H1 (cell line): ENCODE measurements around the gene OR4F6. TPM values are rescaled to one million over a fixed set of nuclear protein-coding genes. Genes with fewer than 3 reads are reported as not detected.

Experiments
- CTCF ChIA-PET: fragments of 300-600 bp; sonication (Branson Sonifier 250); formaldehyde crosslinking; loops from one replicate; lab custom pipeline; 2021; ENCODE audit not compliant: partially characterized antibody; lab: Charles Lee
- POLR2A ChIA-PET: fragments of 300-600 bp; sonication (Branson Sonifier 250); formaldehyde crosslinking; loops from one replicate; lab custom pipeline; 2021; ENCODE audit warnings: inconsistent platforms; ENCODE audit not compliant: partially characterized antibody; lab: Charles Lee
- DNase-seq, 2 experiments: peaks; one replicate each; pipeline versions ENCODE4 v3.0.0 to v3.0.0-alpha.2; 2010 to 2022; ENCODE audit warnings: low spot score in 2 of 2, low read depth in 1 of 2, mixed read lengths in 1 of 2
- FAIRE-seq: peaks from 2 replicates; lab custom pipeline; 2011; peaks lifted over from hg19 to GRCh38; lab: Jason Lieb, UNC
- H2AFZ ChIP-seq: 2 replicates; pipeline ENCODE4 v1.8.1; 2012; ENCODE audit warnings: low read length, inconsistent platforms
- H2AK5ac ChIP-seq: 2 replicates; pipeline ENCODE4 v1.6.1; 2013; ENCODE audit warnings: low read depth, low read length
- H2BK120ac ChIP-seq: replicated peaks from 2 replicates; pipeline ENCODE3; 2013; ENCODE audit warnings: low read depth, low read length, inconsistent platforms
- H2BK12ac ChIP-seq: 2 replicates; pipeline ENCODE4 v1.6.1; 2013; ENCODE audit warnings: low read depth, low read length
- H2BK15ac ChIP-seq: 2 replicates; pipeline ENCODE4 v1.6.1; 2013; ENCODE audit warnings: low read length
- H2BK20ac ChIP-seq: 2 replicates; pipeline ENCODE4 v1.6.1; 2013; ENCODE audit warnings: low read length
- H2BK5ac ChIP-seq: 2 replicates; pipeline ENCODE4 v1.6.1; 2013; ENCODE audit warnings: low read depth, low read length
- H3K14ac ChIP-seq: 2 replicates; pipeline ENCODE4 v1.6.1; 2013; ENCODE audit warnings: inconsistent platforms; ENCODE audit not compliant: insufficient read length
- H3K18ac ChIP-seq: 2 replicates; pipeline ENCODE4 v1.6.1; 2013; ENCODE audit warnings: low read length; ENCODE audit errors: extremely low read depth
- H3K23ac ChIP-seq: 2 replicates; pipeline ENCODE4 v1.6.1; 2013; ENCODE audit warnings: inconsistent platforms; ENCODE audit not compliant: insufficient read length
- H3K23me2 ChIP-seq: 2 replicates; pipeline ENCODE4 v1.6.1; 2013; ENCODE audit warnings: low read depth, low read length
- H3K27ac ChIP-seq: 2 replicates; pipeline ENCODE4 v1.6.1; 2011; ENCODE audit warnings: low read depth, low read length, inconsistent platforms
- H3K27me3 ChIP-seq, 4 experiments: replicated peaks in 1 of 4; 1 replicate in 1 of 4; 2 replicates in 3 of 4; pipeline versions ENCODE4 v1.6.1 to v1.8.1; 2011 to 2013; ENCODE audit warnings: low read length in 3 of 4, mild to moderate bottlenecking in 3 of 4, inconsistent platforms in 2 of 4, mixed read lengths in 2 of 4, moderate library complexity in 1 of 4; ENCODE audit not compliant: control insufficient read depth in 3 of 4, insufficient read depth in 3 of 4; ENCODE audit errors: extremely low read depth in 1 of 4
- H3K36me3 ChIP-seq, 4 experiments: 2 replicates each; pipeline versions ENCODE4 v1.6.1 to v1.8.1; 2011 to 2013; ENCODE audit warnings: mild to moderate bottlenecking in 4 of 4, low read length in 3 of 4, moderate library complexity in 2 of 4, control low read depth in 1 of 4, inconsistent platforms in 1 of 4; ENCODE audit not compliant: insufficient read depth in 4 of 4, control insufficient read depth in 2 of 4
- H3K4ac ChIP-seq: replicated peaks from 2 replicates; pipeline ENCODE3; 2013; ENCODE audit warnings: low read length, low read depth, mixed read lengths, inconsistent platforms; ENCODE audit not compliant: insufficient read length
- H3K4me1 ChIP-seq, 4 experiments: replicated peaks in 1 of 4; 1 replicate in 1 of 4; 2 replicates in 3 of 4; pipeline versions ENCODE4 v1.6.1 to v1.8.1; 2011 to 2013; ENCODE audit warnings: low read length in 3 of 4, inconsistent platforms in 2 of 4, mixed read lengths in 1 of 4; ENCODE audit not compliant: insufficient read depth in 4 of 4, control insufficient read depth in 3 of 4
- H3K4me2 ChIP-seq, 2 experiments: 2 replicates each; pipeline versions ENCODE4 v1.6.1 to v1.8.1; 2011 to 2013; ENCODE audit warnings: low read depth in 2 of 2, low read length in 2 of 2, control low read depth in 1 of 2, inconsistent platforms in 1 of 2, mild to moderate bottlenecking in 1 of 2; ENCODE audit not compliant: insufficient read depth in 1 of 2
- H3K4me3 ChIP-seq, 4 experiments: fragments of 200-600, 300-600 bp in 1 of 4; sonication (generic), shearing (Covaris generic), sonication (Bioruptor Twin) in 1 of 4; 2 replicates each; pipeline versions ENCODE4 v1.5.1 to v1.8.1; 2011 to 2016; ENCODE audit warnings: low read length in 4 of 4, low read depth in 3 of 4, control low read depth in 2 of 4, inconsistent platforms in 2 of 4, mild to moderate bottlenecking in 2 of 4, mixed read lengths in 1 of 4, moderate library complexity in 1 of 4; ENCODE audit not compliant: insufficient read depth in 2 of 4; ENCODE audit errors: extremely low read depth in 1 of 4
- H3K56ac ChIP-seq: replicated peaks from 2 replicates; pipeline ENCODE3; 2013; ENCODE audit warnings: low read depth, mild to moderate bottlenecking, mixed read lengths, low read length, inconsistent platforms; ENCODE audit not compliant: insufficient read length
- H3K79me1 ChIP-seq: 2 replicates; pipeline ENCODE4 v1.6.1; 2013; ENCODE audit warnings: low read depth, low read length, control low read depth
- H3K79me2 ChIP-seq, 2 experiments: 2 replicates each; pipeline versions ENCODE4 v1.6.1 to v1.8.1; 2012 to 2013; ENCODE audit warnings: low read length in 2 of 2, mild to moderate bottlenecking in 2 of 2, inconsistent platforms in 1 of 2; ENCODE audit not compliant: insufficient read depth in 2 of 2, control insufficient read depth in 1 of 2
- H3K9ac ChIP-seq, 4 experiments: replicated peaks in 1 of 4; 1 replicate in 1 of 4; 2 replicates in 3 of 4; pipeline versions ENCODE4 v1.6.1 to v1.8.1; 2011 to 2013; ENCODE audit warnings: low read depth in 3 of 4, low read length in 3 of 4, control low read depth in 2 of 4, mild to moderate bottlenecking in 2 of 4, moderate library complexity in 2 of 4, inconsistent platforms in 1 of 4; ENCODE audit errors: extremely low read depth in 1 of 4
- H3K9me3 ChIP-seq, 2 experiments: 2 replicates each; pipeline versions ENCODE4 v1.6.1 to v1.8.1; 2012 to 2013; ENCODE audit warnings: mild to moderate bottlenecking in 2 of 2, moderate library complexity in 2 of 2, control low read depth in 1 of 2, inconsistent platforms in 1 of 2, low read depth in 1 of 2, low read length in 1 of 2, mixed read lengths in 1 of 2; ENCODE audit not compliant: insufficient read depth in 2 of 2
- H4K20me1 ChIP-seq, 2 experiments: replicated peaks in 1 of 2; 2 replicates each; pipeline versions ENCODE3 to v1.8.1; 2011 to 2013; ENCODE audit warnings: inconsistent platforms in 2 of 2, low read length in 2 of 2, mild to moderate bottlenecking in 1 of 2; ENCODE audit not compliant: insufficient read depth in 2 of 2, control insufficient read depth in 1 of 2
- H4K5ac ChIP-seq: 2 replicates; pipeline ENCODE4 v1.6.1; 2013; ENCODE audit warnings: low read length, low read depth, mixed read lengths, inconsistent platforms; ENCODE audit not compliant: insufficient read length
- H4K8ac ChIP-seq: 2 replicates; pipeline ENCODE4 v1.8.0; 2013; ENCODE audit warnings: mild to moderate bottlenecking, moderate library complexity, low read length, inconsistent platforms; ENCODE audit not compliant: insufficient read depth; ENCODE audit errors: extremely low read depth
- H4K91ac ChIP-seq: replicated peaks from 2 replicates; pipeline ENCODE3; 2013; ENCODE audit warnings: low read length, mixed read lengths, inconsistent platforms; ENCODE audit not compliant: insufficient read length
- CHD2 ChIP-seq: IDR thresholded peaks from 2 replicates; pipeline ENCODE4 v1.6.1; 2012; ENCODE audit warnings: low read length, improper control_type of control experiment
- CREB1 ChIP-seq: IDR thresholded peaks from 2 replicates; pipeline ENCODE4 v1.6.1; 2012; ENCODE audit warnings: inconsistent platforms
- CTBP2 ChIP-seq: IDR thresholded peaks from 2 replicates; pipeline ENCODE4 v1.7.0; 2011; ENCODE audit warnings: borderline replicate concordance, mild to moderate bottlenecking, moderate library complexity, mixed read lengths, low read length; ENCODE audit not compliant: insufficient read depth, insufficient read length
- POLR2A ChIP-seq, 2 experiments: IDR thresholded peaks; 1 replicate in 1 of 2; 2 replicates in 1 of 2; pipeline ENCODE4 v1.6.1; 2011; ENCODE audit warnings: low read depth in 2 of 2, low read length in 2 of 2, mild to moderate bottlenecking in 2 of 2; ENCODE audit errors: control extremely low read depth in 1 of 2
- SIX5 ChIP-seq: IDR thresholded peaks from 2 replicates; pipeline ENCODE4 v1.6.1; 2011; ENCODE audit warnings: mild to moderate bottlenecking, low read depth, low read length
- TCF12 ChIP-seq: IDR thresholded peaks from 2 replicates; pipeline ENCODE4 v1.6.1; 2011; ENCODE audit warnings: low read depth, mild to moderate bottlenecking, low read length
- YY1 ChIP-seq: IDR thresholded peaks from 2 replicates; pipeline ENCODE4 v1.6.1; 2011; ENCODE audit warnings: low read depth, mild to moderate bottlenecking, low read length
- ZNF274 ChIP-seq: IDR thresholded peaks from 2 replicates; pipeline ENCODE4 v1.7.0; 2012; ENCODE audit warnings: low read length, borderline replicate concordance; ENCODE audit errors: extremely low read depth
- WGBS, 2 experiments: shearing (Covaris generic) in 1 of 2; methylation state at CpG; one replicate each; pipeline versions ENCODE4 v1.1.6 to v1.1.7; 2013 to 2015; ENCODE audit warnings: low lambda C conversion rate in 2 of 2, mixed read lengths in 2 of 2, inconsistent platforms in 1 of 2, low coverage in 1 of 2, missing lambda C conversion rate in 1 of 2; ENCODE audit not compliant: insufficient replicate concordance in 2 of 2, insufficient coverage in 1 of 2, insufficient read length in 1 of 2; ENCODE audit errors: extremely low coverage in 1 of 2, missing lambda C conversion rate in 1 of 2; 5-methylcytosine and 5-hydroxymethylcytosine counted together
- polyA plus RNA-seq, 7 experiments: library from polyadenylated mRNA; depleted of rRNA in 3 of 7; stranded (reverse) in 5 of 7; unstranded in 2 of 7; fragments of >200 nt in 5 of 7; fragments of 200-250 nt in 2 of 7; gene quantifications; 1 replicate in 5 of 7; 2 replicates in 1 of 7; 4 replicates in 1 of 7; pipeline versions ENCODE4 v1.2.1 to v1.2.3, GENCODE V29; 2011 to 2013; ENCODE audit warnings: missing spikeins in 2 of 7, mixed read lengths in 2 of 7
- total RNA-seq: library from RNA; stranded (reverse); fragmentation: NEBNext Ultra II Directional; extraction: Animal tissue kit (Norgen Biotek cat#: 25700); gene quantifications from 2 replicates; pipeline ENCODE4 v1.2.1, GENCODE V29; 2021
- TF ChIP-seq, protein P1 (sequence below): IDR thresholded peaks from 2 replicates; pipeline ENCODE4 v1.6.1; 2011; ENCODE audit warnings: low read depth, mild to moderate bottlenecking, low read length; ENCODE audit not compliant: insufficient read depth

OR4F6 gene
- total and polyA plus RNA-seq, 2 of the 8 experiments (the other 6 are each of a cell fraction or from before 2014, with no cell fraction given) = not detected

- POLR2A ChIA-PET = no interaction called here
- Histone ChIP-seq H2BK12ac (no peak overlapping the region), H4K20me1 (no peaks in the 10 kb centered on the region), H3K4me2 (no peak overlapping the region), H2BK20ac (no peak overlapping the region), H3K79me1 (no peaks in the 10 kb centered on the region), H3K9ac (no peak overlapping the region), H2BK15ac (no peak overlapping the region), H3K36me3 (no peaks in the 10 kb centered on the region), H3K27me3 (no peaks in the 10 kb centered on the region), H3K23ac (no peak overlapping the region), H3K27ac (no peak overlapping the region), H4K8ac (no peak overlapping the region), H3K18ac (no peak overlapping the region), H3K9me3 (peaks cover 12 to 31% of the 10 kb centered on the region in 2 experiments; a peak in 2 of 4 replicates), H3K56ac (no peak overlapping the region), H3K14ac (no peak overlapping the region), H2BK120ac (no peak overlapping the region), H3K79me2 (no peaks in the 10 kb centered on the region), H4K5ac (no peak overlapping the region), H4K91ac (no peak overlapping the region), H2AFZ (no peak overlapping the region), H3K4me1 (no peaks in the 10 kb centered on the region), H3K23me2 (no peaks in the 10 kb centered on the region), H3K4me3 (no peak overlapping the region), H3K4ac (no peak overlapping the region), H2AK5ac (no peak overlapping the region), H2BK5ac (no peak overlapping the region)
- FAIRE-seq = no peak
- DNase-seq = no peak
- TF ChIP-seq CTBP2 = no peak
- no peak for TF ChIP-seq SIX5
- TF ChIP-seq CREB1 = no peak
- no peak for TF ChIP-seq POLR2A (IDR thresholded peaks at IDR 0.05; ENCODE audit: control extremely low read depth in 1 of 2, low read depth in 2 of 2, low read length in 2 of 2)
- TF ChIP-seq, protein P1, sequence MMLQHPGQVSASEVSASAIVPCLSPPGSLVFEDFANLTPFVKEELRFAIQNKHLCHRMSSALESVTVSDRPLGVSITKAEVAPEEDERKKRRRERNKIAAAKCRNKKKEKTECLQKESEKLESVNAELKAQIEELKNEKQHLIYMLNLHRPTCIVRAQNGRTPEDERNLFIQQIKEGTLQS = no peak
- no peak for TF ChIP-seq ZNF274
- TF ChIP-seq TCF12 = no peak
- TF ChIP-seq CHD2 = no peak
- TF ChIP-seq YY1 = no peak
- CTCF ChIA-PET = no interaction called here
- WGBS, 2 experiments = 79% methylated on average over 6 of the region's 9 CpGs; no CpG with 5 or more reads in 1 of the 2 experiments
These were observed 21.4 kb upstream of the OR4F6 start for GRCh38 chr15:101781928-101782327.
